A549 treated with RU486 at 1 μM for 4 hours (cell line): ENCODE data around the gene TMX3. TPM values are rescaled to one million over a fixed set of nuclear protein-coding genes. Genes with fewer than 3 reads are reported as not detected.

ENCODE experiments used
- total RNA-seq: library from RNA; stranded (reverse); fragments of 200-300 nt; extraction: Qiagen RNA extraction; gene quantifications from 5 replicates; pipeline ENCODE4 v1.2.3, GENCODE V29; 2022; ENCODE audit warnings: low read depth

TMX3 gene, protein sequence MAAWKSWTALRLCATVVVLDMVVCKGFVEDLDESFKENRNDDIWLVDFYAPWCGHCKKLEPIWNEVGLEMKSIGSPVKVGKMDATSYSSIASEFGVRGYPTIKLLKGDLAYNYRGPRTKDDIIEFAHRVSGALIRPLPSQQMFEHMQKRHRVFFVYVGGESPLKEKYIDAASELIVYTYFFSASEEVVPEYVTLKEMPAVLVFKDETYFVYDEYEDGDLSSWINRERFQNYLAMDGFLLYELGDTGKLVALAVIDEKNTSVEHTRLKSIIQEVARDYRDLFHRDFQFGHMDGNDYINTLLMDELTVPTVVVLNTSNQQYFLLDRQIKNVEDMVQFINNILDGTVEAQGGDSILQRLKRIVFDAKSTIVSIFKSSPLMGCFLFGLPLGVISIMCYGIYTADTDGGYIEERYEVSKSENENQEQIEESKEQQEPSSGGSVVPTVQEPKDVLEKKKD
- 17.1 to 22.5 TPM (median 21.9 TPM) in 5 replicates for total RNA-seq

DNA sequence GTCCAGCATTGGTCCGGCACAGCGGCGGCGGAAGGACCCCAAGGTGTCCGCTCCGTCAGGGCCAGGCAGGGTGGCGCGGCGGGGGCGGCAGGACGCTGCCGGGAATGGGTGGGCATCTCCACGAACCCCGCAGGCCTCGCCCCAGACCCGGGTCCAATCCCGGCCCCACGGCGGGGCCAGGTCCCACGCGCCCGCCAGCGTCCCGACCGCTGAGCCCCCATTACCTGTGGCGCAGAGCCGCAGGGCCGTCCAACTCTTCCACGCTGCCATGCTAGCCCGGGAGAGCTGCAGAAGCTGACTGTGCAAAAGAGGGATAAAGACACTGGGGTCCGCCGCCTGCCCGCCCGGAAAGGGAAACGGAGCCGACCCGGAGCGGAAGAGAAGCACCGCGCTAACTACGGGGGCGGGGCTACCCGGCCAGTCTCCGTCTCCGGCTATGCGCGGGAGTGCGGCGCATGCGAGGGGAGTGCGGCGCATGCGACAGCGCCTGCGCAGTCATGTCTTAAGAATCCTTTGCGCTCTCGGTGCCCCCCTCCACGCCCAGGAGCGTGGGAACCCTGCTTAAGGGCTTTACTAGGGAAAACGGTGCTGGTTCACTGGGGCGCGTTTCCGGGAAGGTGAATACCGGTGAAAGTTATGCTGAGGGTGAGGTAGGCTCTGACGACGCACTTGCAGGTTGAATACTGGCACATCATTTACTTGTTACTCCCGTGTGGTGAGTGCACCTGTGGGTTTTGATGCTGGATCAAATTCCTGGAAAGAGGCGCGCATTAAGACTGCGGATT is at the start of gene TMX3:
Gene TMX3, minus strand, starts transcription at position 397 of the 785 bp plus-strand sequence. Its CDS starts 127 bp downstream, at position 270.

Other genes with a start within 250 kb of the TMX3 start
- gene CCDC102B, start 83.0 kb upstream of the TMX3 start, total RNA-seq = 0.28 to 0.88 TPM (median 0.61 TPM) in 4 of 5 replicates, not detected in the other